DMS53 treated with DMSO at 0.1 percent for 48 hours (cell line): ENCODE data around the gene MBOAT1.
A peak's percentile ranks its signal among the peaks of the same experiment; 100 is the strongest.

Experiments
- DNase-seq: peaks from one replicate; lab custom pipeline; 2025; ENCODE audit not compliant: unreplicated experiment; lab: John Stamatoyannopoulos, UW

The MBOAT1 gene

DNA sequence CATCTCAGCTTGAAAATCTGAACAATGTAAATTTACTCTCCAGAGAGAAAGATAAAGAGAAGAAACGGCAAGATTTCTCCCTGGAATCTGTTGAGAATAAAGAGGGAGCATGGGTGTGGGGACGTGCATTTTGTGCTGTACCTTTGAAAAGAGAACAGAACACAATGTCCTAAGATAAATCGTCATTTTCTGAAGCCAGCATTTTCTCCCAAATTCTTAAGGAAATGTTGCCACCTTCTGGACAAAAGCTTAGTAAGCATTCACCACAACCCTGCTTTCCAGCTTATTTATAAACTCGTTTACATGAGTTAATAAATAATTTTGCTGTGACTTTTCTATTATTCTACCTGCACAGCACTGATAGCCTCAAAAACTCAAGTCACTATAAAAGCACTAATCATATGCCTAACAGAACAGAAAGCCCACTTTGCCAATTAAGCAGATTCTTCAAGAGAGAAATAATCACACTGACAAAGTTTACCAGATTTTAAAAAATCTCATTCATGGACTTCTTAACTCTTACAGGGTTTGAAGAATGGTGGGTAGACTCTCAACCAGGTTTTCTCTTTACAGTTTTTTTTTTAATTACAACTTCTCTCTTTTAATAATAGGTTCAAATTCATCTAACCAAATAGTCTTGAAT lies 155.8 kb downstream of the MBOAT1 start:
- DNase-seq: peak; percentile 71

- no peak for DNase-seq
These were observed 156.4 kb downstream of the MBOAT1 start for GRCh38 chr6:20055916-20056315.
